Activated T-cell treated with anti-CD3 and anti-CD28 coated beads, Interleukin-2, amount 50 U/mL, for 72 hours (primary cell): ENCODE measurements around the gene CERCAM. TPM values are rescaled to one million over a fixed set of nuclear protein-coding genes. Genes with fewer than 3 reads are reported as not detected.

Experiments
- ATAC-seq, 2 donors: fragments of 150-1000 bp; cut with Tn5 transposase; replicated peaks in 1 of 2; 2 replicates each; pipeline ENCODE4 v1.10.0; 2021; ENCODE audit warnings: moderate library complexity in 2 of 2, mild to moderate bottlenecking in 1 of 2
- DNase-seq, 2 donors: peaks; one replicate each; pipeline ENCODE4 v3.0.0; 2021 to 2022; ENCODE audit warnings: mixed read lengths in 1 of 2
- H3K27ac Mint-ChIP-seq: one replicate; pipeline ENCODE4 v1.8.0; 2022; ENCODE audit warnings: mild to moderate bottlenecking, moderate library complexity, mixed read lengths
- H3K27me3 Mint-ChIP-seq: one replicate; pipeline ENCODE4 v1.8.0; 2022; ENCODE audit warnings: low read depth, mixed read lengths
- H3K36me3 Mint-ChIP-seq, 2 donors: one replicate each; pipeline ENCODE4 v1.8.0; 2022; ENCODE audit warnings: mixed read lengths in 2 of 2, mild to moderate bottlenecking in 1 of 2; ENCODE audit not compliant: insufficient read depth in 2 of 2
- H3K4me1 Mint-ChIP-seq: one replicate; pipeline ENCODE4 v1.8.0; 2022; ENCODE audit warnings: low read depth, mixed read lengths
- H3K4me3 Mint-ChIP-seq, 2 donors: one replicate each; pipeline ENCODE4 v1.8.0; 2022; ENCODE audit warnings: mild to moderate bottlenecking in 2 of 2, mixed read lengths in 2 of 2, moderate library complexity in 2 of 2
- H3K9me3 Mint-ChIP-seq, 2 donors: one replicate each; pipeline ENCODE4 v1.8.0; 2022; ENCODE audit warnings: mixed read lengths in 2 of 2
- total RNA-seq, 2 donors: library from RNA; stranded (reverse); gene quantifications; one replicate each; pipeline ENCODE4 v1.2.3, GENCODE V29; 2022

CERCAM gene
- total RNA-seq, 2 donors from 2014 or later, result 2.7 to 5.9 TPM

- Mint-ChIP-seq H3K4me3 (no peak overlapping the region), H3K4me1 (peaks cover 9% of the 10 kb centered on the region), H3K27ac (no peak overlapping the region), H3K27me3 (no peaks in the 10 kb centered on the region), H3K9me3 (no peaks in the 10 kb centered on the region), H3K36me3 (peaks cover 3 to 17% of the 10 kb centered on the region in 2 donors)
- DNase-seq, result peak; percentile 10 to 15
- peak; percentile 31 to 58 for ATAC-seq
Measured at GRCh38 chr9:128470560-128470959, 49.9 kb downstream of the CERCAM start.

GRCh38 chr9:128473104-128473503 lies 52.4 kb downstream of the CERCAM start:
- H3K9me3 Mint-ChIP-seq, result no peaks in the 10 kb centered on the region
- no peaks in the 10 kb centered on the region for H3K27me3 Mint-ChIP-seq
- H3K4me3 Mint-ChIP-seq, result no peak overlapping the region
- no peak for DNase-seq
- H3K27ac Mint-ChIP-seq, result no peak overlapping the region
- ATAC-seq, result no peak
- H3K36me3 Mint-ChIP-seq, result peaks cover 6 to 25% of the 10 kb centered on the region in 2 donors
- H3K4me1 Mint-ChIP-seq, result peaks cover 9% of the 10 kb centered on the region

GRCh38 chr9:128475867-128476266 lies 55.2 kb downstream of the CERCAM start:
- ATAC-seq (no peak), DNase-seq (no peak)
- no peaks in the 10 kb centered on the region for H3K27me3 Mint-ChIP-seq
- no peak overlapping the region for H3K4me3 Mint-ChIP-seq
- H3K9me3 Mint-ChIP-seq, result no peaks in the 10 kb centered on the region
- H3K4me1 Mint-ChIP-seq, result peaks cover 3% of the 10 kb centered on the region
- H3K36me3 Mint-ChIP-seq, result peaks cover 5 to 24% of the 10 kb centered on the region in 2 donors
- H3K27ac Mint-ChIP-seq, result no peak overlapping the region

GRCh38 chr9:128479262-128479661 lies 58.6 kb downstream of the CERCAM start:
- Mint-ChIP-seq H3K4me1 (no peaks in the 10 kb centered on the region), H3K4me3 (no peak overlapping the region), H3K27ac (no peak overlapping the region), H3K9me3 (no peaks in the 10 kb centered on the region), H3K36me3 (peaks cover 9 to 23% of the 10 kb centered on the region in 2 donors), H3K27me3 (no peaks in the 10 kb centered on the region)
- ATAC-seq (no peak), DNase-seq (no peak)

- Mint-ChIP-seq H3K4me1 (no peaks in the 10 kb centered on the region), H3K9me3 (no peaks in the 10 kb centered on the region), H3K36me3 (peaks cover 6 to 11% of the 10 kb centered on the region in 2 donors), H3K27ac (no peak overlapping the region), H3K4me3 (no peak overlapping the region), H3K27me3 (no peaks in the 10 kb centered on the region)
- DNase-seq (no peak), ATAC-seq (no peak)
Measured at GRCh38 chr9:128481561-128481960, 60.9 kb downstream of the CERCAM start.

- Mint-ChIP-seq H3K36me3 (peaks cover 8 to 10% of the 10 kb centered on the region in 2 donors), H3K27ac (no peak overlapping the region), H3K9me3 (no peaks in the 10 kb centered on the region), H3K4me1 (no peaks in the 10 kb centered on the region), H3K4me3 (no peak overlapping the region), H3K27me3 (no peaks in the 10 kb centered on the region)
- ATAC-seq (no peak), DNase-seq (no peak)
Measured at GRCh38 chr9:128482186-128482585, 61.5 kb downstream of the CERCAM start.

- no peak overlapping the region for H3K4me3 Mint-ChIP-seq
- no peak for DNase-seq
- no peaks in the 10 kb centered on the region for H3K9me3 Mint-ChIP-seq
- H3K27ac Mint-ChIP-seq, result no peak overlapping the region
- no peaks in the 10 kb centered on the region for H3K4me1 Mint-ChIP-seq
- H3K27me3 Mint-ChIP-seq, result no peaks in the 10 kb centered on the region
- peaks cover 9 to 12% of the 10 kb centered on the region in 2 donors for H3K36me3 Mint-ChIP-seq
- no peak for ATAC-seq
Measured at GRCh38 chr9:128484686-128485413, 64.2 kb downstream of the CERCAM start.

- Mint-ChIP-seq H3K4me1 (no peaks in the 10 kb centered on the region), H3K36me3 (peaks cover 9 to 12% of the 10 kb centered on the region in 2 donors), H3K4me3 (no peak overlapping the region), H3K9me3 (no peaks in the 10 kb centered on the region), H3K27ac (no peak overlapping the region), H3K27me3 (no peaks in the 10 kb centered on the region)
- DNase-seq (no peak), ATAC-seq (no peak)
Measured at GRCh38 chr9:128485414-128485855, 64.8 kb downstream of the CERCAM start.

GRCh38 chr9:128486201-128486600 lies 65.5 kb downstream of the CERCAM start:
- H3K4me1 Mint-ChIP-seq, result no peaks in the 10 kb centered on the region
- H3K9me3 Mint-ChIP-seq, result no peaks in the 10 kb centered on the region
- H3K27ac Mint-ChIP-seq, result no peak overlapping the region
- H3K27me3 Mint-ChIP-seq, result no peaks in the 10 kb centered on the region
- DNase-seq (no peak), ATAC-seq (no peak)
- H3K36me3 Mint-ChIP-seq, result peaks cover 9 to 14% of the 10 kb centered on the region in 2 donors
- no peak overlapping the region for H3K4me3 Mint-ChIP-seq

Other genes starting within 250 kb of the CERCAM start
- gene CIZ1, start 229.3 kb upstream of the CERCAM start, total RNA-seq, result 100 to 1,000 TPM; 161 to 203 TPM
- gene DNM1, start 217.5 kb upstream of the CERCAM start, total RNA-seq, result 1 to 10 TPM in 1 of 2 donors, under 1 TPM in 1; 0.86 to 2.4 TPM
- gene GOLGA2, start 144.8 kb upstream of the CERCAM start, total RNA-seq, result 10 to 100 TPM; 44.9 to 54.4 TPM
- gene SWI5, start 144.6 kb upstream of the CERCAM start, total RNA-seq, result 10 to 100 TPM; 20.1 to 25.4 TPM
- gene TRUB2, start 98.4 kb upstream of the CERCAM start, total RNA-seq, result 10 to 100 TPM; 17.6 to 24.4 TPM
- gene COQ4, start 98.0 kb upstream of the CERCAM start, total RNA-seq, result 10 to 100 TPM; 29.4 to 35.8 TPM
- gene SLC27A4, start 80.3 kb upstream of the CERCAM start, total RNA-seq, result 10 to 100 TPM; 10.2 to 10.8 TPM
- 10 to 100 TPM; 62.8 to 69.3 TPM for gene URM1, start 49.5 kb upstream of the CERCAM start, total RNA-seq
- 10 to 100 TPM; 64.8 to 87.3 TPM for gene ODF2, start 35.1 kb downstream of the CERCAM start, total RNA-seq
- 10 to 100 TPM; 45.8 to 59.0 TPM for gene GLE1, start 83.9 kb downstream of the CERCAM start, total RNA-seq
- 100 to 1,000 TPM; 289 to 304 TPM for gene SPTAN1, start 131.7 kb downstream of the CERCAM start, total RNA-seq
- gene DYNC2I2, start 236.0 kb downstream of the CERCAM start, total RNA-seq, result 10 to 100 TPM; 27.1 to 31.2 TPM